WERI-Rb-1 (cell line): ENCODE results near the gene NOL4L.

ENCODE experiments used
- DNase-seq: peaks from one replicate; pipeline ENCODE4 v3.0.0-alpha.2; 2020
- H3K27ac ChIP-seq: fragments of 250-450 bp; sonication (Bioruptor Pico); 2 replicates; pipeline ENCODE4 v1.5.1; 2020; ENCODE audit warnings: mild to moderate bottlenecking, moderate library complexity
- H3K27me3 ChIP-seq: fragments of 250-450 bp; sonication (Bioruptor Pico); 2 replicates; pipeline ENCODE4 v1.5.1; 2021; ENCODE audit warnings: mild to moderate bottlenecking, low read depth, moderate library complexity; ENCODE audit not compliant: insufficient read depth, severe bottlenecking
- H3K36me3 ChIP-seq: fragments of 250-450 bp; sonication (Bioruptor Pico); 2 replicates; pipeline ENCODE4 v1.5.1; 2020; ENCODE audit warnings: mild to moderate bottlenecking, moderate library complexity
- H3K4me3 ChIP-seq: 2 replicates; pipeline ENCODE4 v1.5.1; 2011; ENCODE audit warnings: low read depth, mild to moderate bottlenecking, control low read depth, low read length
- H3K9me3 ChIP-seq: fragments of 250-450 bp; sonication (Bioruptor Pico); 2 replicates; pipeline ENCODE4 v1.5.1; 2021; ENCODE audit warnings: mild to moderate bottlenecking, moderate library complexity; ENCODE audit not compliant: severe bottlenecking
- CTCF ChIP-seq: IDR thresholded peaks from 2 replicates; pipeline ENCODE4 v1.5.1; 2011; ENCODE audit warnings: low read depth, mild to moderate bottlenecking, control low read depth, inconsistent platforms, low read length

The NOL4L gene

GRCh38 chr20:32521780-32522525 is 63.2 kb downstream of the NOL4L start:
- Histone ChIP-seq H3K9me3 (no peaks in the 10 kb centered on the region), H3K36me3 (peaks cover 42% of the 10 kb centered on the region), H3K27ac (peak overlapping the region; percentile 71), H3K4me3 (no peak overlapping the region), H3K27me3 (no peaks in the 10 kb centered on the region)
- DNase-seq = peak; percentile 75
- TF ChIP-seq CTCF = peak; percentile 93

GRCh38 chr20:32520927-32521203 is 64.3 kb downstream of the NOL4L start:
- Histone ChIP-seq H3K9me3 (no peaks in the 10 kb centered on the region), H3K36me3 (peaks cover 39% of the 10 kb centered on the region), H3K27me3 (no peaks in the 10 kb centered on the region), H3K4me3 (no peak overlapping the region), H3K27ac (no peak overlapping the region)
- no peak for TF ChIP-seq CTCF
- DNase-seq = no peak

- DNase-seq = no peak
- no peaks in the 10 kb centered on the region for H3K27me3 ChIP-seq
- H3K27ac ChIP-seq = no peak overlapping the region
- H3K9me3 ChIP-seq = no peaks in the 10 kb centered on the region
- TF ChIP-seq CTCF = no peak
- no peak overlapping the region for H3K4me3 ChIP-seq
- peaks cover 48% of the 10 kb centered on the region for H3K36me3 ChIP-seq
Measured at GRCh38 chr20:32519381-32519730, 65.8 kb downstream of the NOL4L start.

GRCh38 chr20:32518593-32519380 is 66.3 kb downstream of the NOL4L start:
- TF ChIP-seq CTCF = no peak
- peaks cover 48% of the 10 kb centered on the region for H3K36me3 ChIP-seq
- no peaks in the 10 kb centered on the region for H3K27me3 ChIP-seq
- no peaks in the 10 kb centered on the region for H3K9me3 ChIP-seq
- no peak for DNase-seq
- H3K4me3 ChIP-seq = no peak overlapping the region
- no peak overlapping the region for H3K27ac ChIP-seq

- Histone ChIP-seq H3K27ac (no peak overlapping the region), H3K36me3 (peaks cover 48% of the 10 kb centered on the region), H3K27me3 (no peaks in the 10 kb centered on the region), H3K4me3 (no peak overlapping the region), H3K9me3 (no peaks in the 10 kb centered on the region)
- no peak for DNase-seq
- TF ChIP-seq CTCF = no peak
Measured at GRCh38 chr20:32517914-32518592, 67.1 kb downstream of the NOL4L start.
